HepG2 (cell line): Measurements from ENCODE around the gene CTCF. TPM values are rescaled to one million over a fixed set of nuclear protein-coding genes. Genes with fewer than 3 reads are reported as not detected.

ENCODE experiments used
- ATAC-seq: fragments of 200-7000 bp; cut with Tn5 transposase; 3 replicates; pipeline ENCODE4 v1.9.1; 2020; ENCODE audit warnings: mild to moderate bottlenecking, moderate library complexity
- BruUV-seq: library from RNA; stranded (reverse); fragments of 400-500 nt; replicated peaks from 2 replicates; lab custom pipeline; 2021; lab: Mats Ljungman, UMichigan
- CTCF ChIA-PET: fragments of 300-600 bp; formaldehyde crosslinking; extraction: SDS; loops from one replicate; lab custom pipeline; 2021; ENCODE audit warnings: low total read pairs, inconsistent platforms, low intra/inter-chr PET ratio; lab: Yijun Ruan, JAX
- POLR2A ChIA-PET: fragments of 350-600 bp; sonication (Branson Sonifier 250); formaldehyde crosslinking; loops from one replicate; lab custom pipeline; 2020; ENCODE audit warnings: antibody characterized with exemption, inconsistent platforms; lab: Yijun Ruan, JAX
- DNase-seq: peaks from one replicate; pipeline ENCODE4 v3.0.0-alpha.2; 2015; ENCODE audit warnings: low spot score
- FAIRE-seq: peaks from 3 replicates; lab custom pipeline; 2011; peaks lifted over from hg19 to GRCh38; lab: Jason Lieb, UNC
- H2AFZ ChIP-seq: one replicate; pipeline ENCODE4 v1.6.1; 2011; ENCODE audit warnings: low read length, inconsistent platforms
- H3K27ac ChIP-seq: fragments of 300-600 bp; 3 replicates; pipeline ENCODE4 v1.8.0; 2011; ENCODE audit warnings: mixed run types, mild to moderate bottlenecking, mixed read lengths, low read length, inconsistent platforms; ENCODE audit not compliant: insufficient read depth; ENCODE audit errors: extremely low read length
- H3K27me3 ChIP-seq, 2 experiments: fragments of 200-600 bp in 1 of 2; 2 replicates in 1 of 2; 3 replicates in 1 of 2; pipeline versions ENCODE4 v1.6.0 to v1.8.0; 2011; ENCODE audit warnings: low read length in 2 of 2, mild to moderate bottlenecking in 2 of 2, moderate library complexity in 2 of 2, inconsistent platforms in 1 of 2; ENCODE audit not compliant: insufficient read depth in 2 of 2, control insufficient read depth in 1 of 2
- H3K36me3 ChIP-seq, 2 experiments: fragments of 200-600 bp in 1 of 2; replicated peaks in 1 of 2; 2 replicates in 1 of 2; 3 replicates in 1 of 2; pipeline versions ENCODE4 v1.5.1 to v1.8.0; 2011; ENCODE audit warnings: low read length in 2 of 2, inconsistent platforms in 1 of 2; ENCODE audit not compliant: insufficient read depth in 2 of 2, control insufficient read depth in 1 of 2
- H3K4me1 ChIP-seq: 2 replicates; pipeline ENCODE4 v1.5.1; 2012; ENCODE audit warnings: low read length, inconsistent platforms; ENCODE audit not compliant: insufficient read depth
- H3K4me2 ChIP-seq: 2 replicates; pipeline ENCODE4 v1.6.0; 2011; ENCODE audit warnings: low read depth, low read length, inconsistent platforms
- H3K4me3 ChIP-seq, 3 experiments: fragments of 200-600 bp in 1 of 3; sonication (generic), shearing (Covaris generic) in 1 of 3; replicated peaks in 1 of 3; 2 replicates each; pipeline ENCODE4 v1.5.1; 2011 to 2016; ENCODE audit warnings: low read length in 3 of 3, inconsistent platforms in 2 of 3, low read depth in 2 of 3, mild to moderate bottlenecking in 2 of 3, control low read depth in 1 of 3, mixed read lengths in 1 of 3; ENCODE audit not compliant: insufficient read depth in 1 of 3
- H3K79me2 ChIP-seq: one replicate; pipeline ENCODE4 v1.6.1; 2011; ENCODE audit warnings: low read length, inconsistent platforms; ENCODE audit not compliant: insufficient read depth
- H3K9ac ChIP-seq: 2 replicates; pipeline ENCODE4 v1.6.0; 2011; ENCODE audit warnings: mild to moderate bottlenecking, low read depth, low read length, inconsistent platforms; ENCODE audit not compliant: insufficient read depth
- H3K9me3 ChIP-seq: 2 replicates; pipeline ENCODE4 v1.5.1; 2012; ENCODE audit warnings: mild to moderate bottlenecking, low read length
- H4K20me1 ChIP-seq: 2 replicates; pipeline ENCODE4 v1.6.0; 2011; ENCODE audit warnings: inconsistent platforms, mild to moderate bottlenecking, low read length, moderate library complexity; ENCODE audit not compliant: insufficient read depth
- ATF3 ChIP-seq: sonication (generic); formaldehyde crosslinking; IDR thresholded peaks from 2 replicates; pipeline ENCODE4 v1.4.0; 2020; ENCODE audit warnings: missing genetic modification reagents
- HIVEP1 ChIP-seq: sonication (generic); formaldehyde crosslinking; IDR thresholded peaks from 2 replicates; pipeline ENCODE4 v1.4.0; 2020; ENCODE audit warnings: mild to moderate bottlenecking, missing genetic modification reagents
- MXD1 ChIP-seq: sonication (generic); formaldehyde crosslinking; IDR thresholded peaks from 2 replicates; pipeline ENCODE4 v1.4.0; 2020; ENCODE audit warnings: mild to moderate bottlenecking, missing genetic modification reagents
- POLR2G ChIP-seq: fragments of 200-400 bp; formaldehyde crosslinking; IDR thresholded peaks from 2 replicates; pipeline ENCODE4 v1.6.1; 2018; ENCODE audit warnings: mild to moderate bottlenecking, low read depth, low read length, moderate library complexity
- ZBTB33 ChIP-seq: sonication (generic); formaldehyde crosslinking; IDR thresholded peaks from 2 replicates; pipeline ENCODE4 v1.4.0; 2020; ENCODE audit warnings: missing genetic modification reagents
- ZBTB37 ChIP-seq: sonication (generic); formaldehyde crosslinking; IDR thresholded peaks from 2 replicates; pipeline ENCODE4 v1.4.0; 2020; ENCODE audit warnings: mild to moderate bottlenecking, missing genetic modification reagents
- ZNF329 ChIP-seq: sonication (generic); formaldehyde crosslinking; IDR thresholded peaks from 2 replicates; pipeline ENCODE4 v1.9.0; 2021; ENCODE audit warnings: low read depth, mild to moderate bottlenecking, missing genetic modification reagents
- ZNF709 ChIP-seq: sonication (generic); formaldehyde crosslinking; IDR thresholded peaks from 2 replicates; pipeline ENCODE4 v1.5.0; 2020; ENCODE audit warnings: mild to moderate bottlenecking, missing genetic modification reagents
- ZNF761 ChIP-seq: sonication (generic); formaldehyde crosslinking; conservative IDR thresholded peaks from 2 replicates; pipeline ENCODE4 v1.4.0; 2020; ENCODE audit warnings: mild to moderate bottlenecking, missing genetic modification reagents
- WGBS: methylation state at CpG from one replicate; pipeline ENCODE4 v1.1.6; 2017; ENCODE audit warnings: low lambda C conversion rate; 5-methylcytosine and 5-hydroxymethylcytosine counted together
- in situ Hi-C: cut with HindIII; loops from 2 replicates; pipeline ENCODE4 v1.10.0; 2017; ENCODE audit warnings: low pct_unique_long_range_greater_than_20kb; ENCODE audit not compliant: extremely low pct_ligation_motif_present
- intact Hi-C: fragments of 100-400 bp; cut with micrococcal nuclease; formaldehyde crosslinking; loops from one replicate; pipeline ENCODE4 v1.10.0; 2022; ENCODE audit not compliant: unreplicated experiment
- polyA plus RNA-seq, 8 experiments: library from polyadenylated mRNA; depleted of rRNA in 3 of 8; stranded (reverse) in 7 of 8; unstranded in 1 of 8; fragments of >200 nt; fragmentation: Illumina TruSeq in 4 of 8; extraction: Trizol in 4 of 8; gene quantifications; 2 replicates each; pipeline versions ENCODE4 v1.2.1 to v1.2.3, GENCODE V29; 2011 to 2016; ENCODE audit warnings: low read depth in 4 of 8, missing spikeins in 1 of 8, mixed read lengths in 1 of 8; ENCODE audit not compliant: insufficient read depth in 1 of 8
- total RNA-seq, 5 experiments: library from RNA; depleted of rRNA; stranded (reverse); fragments of >200 nt; fragmentation: Illumina TruSeq; extraction: Trizol; gene quantifications; 2 replicates each; pipeline ENCODE4 v1.2.3, GENCODE V29; 2016; ENCODE audit warnings: low read depth in 1 of 5

Gene CTCF
- total and polyA plus RNA-seq, 2 of the 13 experiments (the other 11 are each of a cell fraction or from before 2014, with no cell fraction given), result 19.5 to 37.5 TPM

GRCh38 chr16:67654403-67654911, 92.1 kb downstream of the CTCF start:
- no TSS peak for BruUV-seq
- no peak for DNase-seq
- intact Hi-C loops (no loop called here), in situ Hi-C loops (no loop called here)
- Histone ChIP-seq H3K9ac (no peak overlapping the region), H3K4me2 (no peak overlapping the region), H3K27ac (no peak overlapping the region), H3K4me1 (peaks cover 21% of the 10 kb centered on the region), H3K36me3 (peaks cover 6 to 10% of the 10 kb centered on the region in 2 experiments; a peak in 3 of 5 replicates), H3K27me3 (peaks cover 0 to 44% of the 10 kb centered on the region in 2 experiments), H2AFZ (no peak overlapping the region), H4K20me1 (peaks cover 14% of the 10 kb centered on the region), H3K79me2 (peaks cover 8% of the 10 kb centered on the region), H3K4me3 (no peak overlapping the region), H3K9me3 (no peaks in the 10 kb centered on the region)
- 66% methylated on average over 27 of the region's 30 CpGs for WGBS
- FAIRE-seq, result no peak
- ChIA-PET POLR2A (no interaction called here), CTCF (no interaction called here)
- ATAC-seq, result peak; percentile 9; the same call in 2 of the 3 replicates
- TF ChIP-seq ZNF709 (0 out of 2 replicates have a peak, but pooled peaks have one; percentile 28), ZBTB37 (CRISPR knock-in tag) (no peak), POLR2G (0 out of 2 replicates have a peak, but pooled peaks have one; percentile 24), ATF3 (no peak), HIVEP1 (CRISPR knock-in tag) (peak; percentile 15; the same call in 1 of the 2 replicates), ZNF329 (CRISPR knock-in tag) (no peak), ZNF761 (CRISPR knock-in tag) (no peak), MXD1 (CRISPR knock-in tag) (peak; percentile 39; the same call in 1 of the 2 replicates), ZBTB33 (CRISPR knock-in tag) (peak; percentile 46; the same call in 1 of the 2 replicates)
